Lower leg skin (tissue), 4 donors: ENCODE data around the gene FAM210B. TPM values are rescaled to one million over a fixed set of nuclear protein-coding genes. Genes with fewer than 3 reads are reported as not detected.
A peak's percentile ranks its signal among the peaks of the same experiment; 100 is the strongest.

ENCODE experiments used
- DNase-seq, 2 donors: peaks; one replicate each; pipeline ENCODE4 v3.0.0-alpha.2; 2019; ENCODE audit warnings: low spot score in 2 of 2
- H3K4me3 ChIP-seq: fragments of 200-600 bp; sonication (generic); 2 replicates; pipeline ENCODE4 v1.5.1; 2017; ENCODE audit warnings: mild to moderate bottlenecking, low read depth; ENCODE audit not compliant: poor library complexity, severe bottlenecking
- POLR2A ChIP-seq, 2 donors: fragments of 450-650 bp; IDR thresholded peaks; one replicate each; pipeline ENCODE4 v1.6.1; 2016 to 2017; ENCODE audit warnings: antibody characterized with exemption in 2 of 2, mild to moderate bottlenecking in 1 of 2, moderate library complexity in 1 of 2
- WGBS, 2 donors: methylation state at CpG; one replicate each; pipeline ENCODE4 v1.1.5; 2018; 5-methylcytosine and 5-hydroxymethylcytosine counted together
- intact Hi-C: fragments of 100-400 bp; cut with DNase I; formaldehyde crosslinking; loops from one replicate; pipeline ENCODE4 v1.15.0; 2023; ENCODE audit warnings: low total_unique reads
- total RNA-seq, 4 donors: library from RNA; depleted of rRNA; stranded (reverse); fragments of >200 nt; gene quantifications; one replicate each; pipeline ENCODE4 v1.1.0, GENCODE V29; 2016
- TF ChIP-seq, protein P1 (sequence below), 3 donors: fragments of 450-650 bp; IDR thresholded peaks; one replicate each; pipeline ENCODE4 v1.5.1; 2016; ENCODE audit warnings: antibody characterized with exemption in 3 of 3, mild to moderate bottlenecking in 3 of 3, moderate library complexity in 2 of 3

FAM210B gene
- total RNA-seq, 4 donors from 2014 or later = 39.4 to 81.3 (median 52.3) TPM

DNA sequence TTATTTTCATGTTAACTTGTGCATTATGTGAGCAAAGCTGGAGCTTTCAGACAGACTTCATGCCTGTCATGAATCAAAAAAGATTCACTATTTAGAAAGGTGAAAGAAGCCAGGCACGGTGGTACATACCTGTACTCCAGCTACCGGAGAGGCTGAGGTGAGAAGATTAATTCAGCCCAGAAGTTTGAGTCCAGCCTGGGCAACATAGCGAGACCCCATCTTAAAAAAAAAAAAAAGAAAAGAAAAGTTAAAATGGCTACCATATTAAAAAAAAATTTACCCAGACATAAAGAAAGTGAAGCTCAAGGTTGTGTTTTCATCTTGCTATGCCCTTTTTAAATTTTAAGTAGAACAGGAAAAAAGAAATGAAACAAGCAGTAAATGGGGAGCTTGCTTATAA is 54.2 kb downstream of the FAM210B start:
- WGBS, 2 donors = 87 to 100% methylated on average over 3 of the region's 3 CpGs
- DNase-seq = no peak
- TF ChIP-seq POLR2A (IDR thresholded peaks at IDR 0.05) = no peak
- TF ChIP-seq, protein P1, sequence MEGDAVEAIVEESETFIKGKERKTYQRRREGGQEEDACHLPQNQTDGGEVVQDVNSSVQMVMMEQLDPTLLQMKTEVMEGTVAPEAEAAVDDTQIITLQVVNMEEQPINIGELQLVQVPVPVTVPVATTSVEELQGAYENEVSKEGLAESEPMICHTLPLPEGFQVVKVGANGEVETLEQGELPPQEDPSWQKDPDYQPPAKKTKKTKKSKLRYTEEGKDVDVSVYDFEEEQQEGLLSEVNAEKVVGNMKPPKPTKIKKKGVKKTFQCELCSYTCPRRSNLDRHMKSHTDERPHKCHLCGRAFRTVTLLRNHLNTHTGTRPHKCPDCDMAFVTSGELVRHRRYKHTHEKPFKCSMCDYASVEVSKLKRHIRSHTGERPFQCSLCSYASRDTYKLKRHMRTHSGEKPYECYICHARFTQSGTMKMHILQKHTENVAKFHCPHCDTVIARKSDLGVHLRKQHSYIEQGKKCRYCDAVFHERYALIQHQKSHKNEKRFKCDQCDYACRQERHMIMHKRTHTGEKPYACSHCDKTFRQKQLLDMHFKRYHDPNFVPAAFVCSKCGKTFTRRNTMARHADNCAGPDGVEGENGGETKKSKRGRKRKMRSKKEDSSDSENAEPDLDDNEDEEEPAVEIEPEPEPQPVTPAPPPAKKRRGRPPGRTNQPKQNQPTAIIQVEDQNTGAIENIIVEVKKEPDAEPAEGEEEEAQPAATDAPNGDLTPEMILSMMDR (IDR thresholded peaks at IDR 0.05) = no peak
- intact Hi-C loops = no loop called here
- no peak overlapping the region for H3K4me3 ChIP-seq

DNA sequence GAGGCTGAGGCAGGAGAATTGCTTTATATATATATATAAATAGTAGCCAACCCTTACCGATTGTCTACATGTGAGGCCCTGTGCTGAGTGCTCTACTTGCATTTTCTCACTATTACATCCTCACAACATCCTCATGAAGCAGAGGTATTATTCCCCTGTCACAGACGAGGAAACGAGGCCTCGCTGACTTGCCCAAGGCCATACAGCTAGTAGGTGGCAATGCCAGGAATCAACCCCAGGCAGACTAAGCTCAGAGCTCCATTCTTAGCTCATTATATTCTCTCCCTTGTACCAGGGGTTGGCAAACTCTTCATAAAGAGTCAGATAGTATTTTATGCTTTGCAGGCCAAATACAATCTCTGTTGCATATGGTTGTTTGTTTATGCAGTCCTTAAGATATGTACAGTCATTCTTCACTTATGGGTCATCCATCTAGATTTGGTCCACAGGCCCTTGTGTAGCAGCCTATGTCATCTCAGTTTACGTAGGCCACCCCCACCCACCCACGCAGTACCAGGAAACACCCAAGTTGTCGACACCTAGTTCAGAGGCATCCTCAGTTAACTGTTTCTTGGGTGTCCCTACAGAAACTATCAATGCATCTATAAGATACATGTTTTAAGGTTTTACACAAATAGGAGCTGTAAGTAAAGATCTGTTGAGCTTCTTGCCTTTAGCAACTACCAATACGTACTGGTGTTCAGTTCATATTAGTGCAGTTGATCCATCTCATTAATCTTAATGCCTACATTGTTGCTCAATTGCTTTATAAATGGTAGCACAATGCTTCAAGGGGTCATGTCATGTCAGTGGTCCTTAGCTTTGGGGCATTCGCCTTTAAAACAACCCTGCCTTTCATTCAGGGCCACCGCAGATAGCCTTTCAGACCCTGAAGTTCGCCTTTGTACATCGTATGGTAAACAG is 56.3 kb downstream of the FAM210B start:
- H3K4me3 ChIP-seq = no peak overlapping the region
- WGBS, 2 donors = 80 to 81% methylated on average over 12 of the region's 12 CpGs
- TF ChIP-seq, protein P1 (IDR thresholded peaks at IDR 0.05) = no peak
- no peak for TF ChIP-seq POLR2A (IDR thresholded peaks at IDR 0.05)

DNA sequence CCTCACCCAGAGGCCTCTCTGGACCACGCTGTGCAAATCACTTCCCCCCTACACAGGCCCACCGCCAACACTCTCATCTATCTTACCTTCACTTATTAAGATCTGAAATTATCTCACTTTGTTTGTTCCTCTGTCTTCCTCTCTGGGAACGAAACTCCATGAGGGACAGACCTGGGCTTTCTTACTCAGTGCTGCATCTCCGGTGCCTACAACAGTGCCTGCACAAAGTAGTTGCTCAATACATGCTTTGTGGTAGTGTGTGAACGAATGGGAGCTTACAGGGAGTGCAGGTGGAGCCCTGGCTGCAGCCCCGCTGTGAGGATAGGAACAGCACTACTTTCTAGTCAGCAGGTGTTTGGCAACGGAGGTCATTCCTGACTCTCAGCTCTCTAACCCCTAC is 58.6 kb downstream of the FAM210B start:
- TF ChIP-seq, protein P1 (IDR thresholded peaks at IDR 0.05) = no peak
- TF ChIP-seq POLR2A (IDR thresholded peaks at IDR 0.05) = no peak
- intact Hi-C loops = no loop called here
- 86 to 94% methylated on average over 7 of the region's 7 CpGs for WGBS, 2 donors
- DNase-seq = peak in 1 of 2 donors; percentile 36
- no peak overlapping the region for H3K4me3 ChIP-seq

More for the DNA sequence above, 56.3 kb downstream of the FAM210B start:
- peak in 1 of 2 donors; percentile 6 for DNase-seq
- intact Hi-C loops = no loop called here

DNA sequence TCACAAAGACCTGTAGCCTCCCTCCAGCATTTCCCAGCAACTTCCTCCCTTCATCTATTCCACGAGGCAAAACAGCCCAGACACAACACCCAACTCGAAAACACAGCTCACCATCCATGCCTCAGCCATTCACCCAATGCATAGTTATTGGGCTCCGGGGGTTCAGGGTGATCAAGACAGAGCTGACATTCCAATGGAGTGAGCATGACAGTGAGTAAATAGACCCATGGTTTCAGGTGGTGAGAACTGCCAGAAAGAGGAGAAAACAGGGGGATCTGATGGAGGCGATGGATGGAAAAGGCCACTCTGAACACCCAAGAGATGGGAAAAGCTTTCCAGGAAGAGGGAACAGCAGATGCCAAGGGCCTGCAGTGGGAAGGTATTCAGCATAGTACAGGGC is 59.1 kb downstream of the FAM210B start:
- 76 to 83% methylated on average over 4 of the region's 4 CpGs for WGBS, 2 donors
- peak in 1 of 2 donors; percentile 12 for DNase-seq
- TF ChIP-seq, protein P1 (IDR thresholded peaks at IDR 0.05) = no peak
- intact Hi-C loops = no loop called here
- no peak overlapping the region for H3K4me3 ChIP-seq

Other genes with a start within 250 kb of the FAM210B start
- not detected for gene MC3R, start 110.2 kb upstream of the FAM210B start, total RNA-seq
- 1 to 10 TPM; 3.9 to 8.7 (median 5.9) TPM for gene AURKA, start 33.2 kb downstream of the FAM210B start, total RNA-seq
- gene CSTF1, start 33.7 kb downstream of the FAM210B start, total RNA-seq = 10 to 100 TPM; 29.5 to 41.4 (median 31.6) TPM
- 1 to 10 TPM in 2 of 4 donors, under 1 TPM in 2; 0.61 to 2.9 (median 1.4) TPM for gene CASS4, start 53.3 kb downstream of the FAM210B start, total RNA-seq
- 10 to 100 TPM; 37.0 to 57.8 (median 47.9) TPM for gene RTF2, start 109.7 kb downstream of the FAM210B start, total RNA-seq
- gene FAM209A, start 165.8 kb downstream of the FAM210B start, total RNA-seq = under 1 TPM in 1 of 4 donors, not detected in 3; 0.81 TPM
- 1 to 10 TPM in 1 of 4 donors, under 1 TPM in 1, not detected in 2; 0.61 to 1.5 TPM for gene FAM209B, start 174.3 kb downstream of the FAM210B start, total RNA-seq